K562 (cell line): ENCODE measurements around the gene SYNE2. TPM values are rescaled to one million over a fixed set of nuclear protein-coding genes. Genes with fewer than 3 reads are reported as not detected.

Experiments
- ATAC-seq: fragments of 200-7000 bp; cut with Tn5 transposase; 3 replicates; pipeline ENCODE4 v1.9.1; 2020; ENCODE audit warnings: moderate library complexity
- BruUV-seq: library from RNA; stranded (reverse); fragments of 400-500 nt; replicated peaks from 2 replicates; lab custom pipeline; 2021; lab: Mats Ljungman, UMichigan
- CTCF ChIA-PET: fragments of 300-600 bp; formaldehyde crosslinking; extraction: SDS; loops from one replicate; lab custom pipeline; 2021; ENCODE audit warnings: low intra/inter-chr PET ratio; lab: Yijun Ruan, JAX
- POLR2A ChIA-PET: fragments of 300-600, 350-650 bp; sonication (Branson Sonifier 250); formaldehyde crosslinking; extraction: SDS; loops from one replicate; lab custom pipeline; 2021; ENCODE audit warnings: antibody characterized with exemption, inconsistent platforms; lab: Yijun Ruan, JAX
- DNase-seq, 4 experiments: peaks; one replicate each; pipeline versions ENCODE4 v3.0.0 to v3.0.0-alpha.2; 2011 to 2018; ENCODE audit warnings: low spot score in 3 of 4, mixed read lengths in 3 of 4; ENCODE audit errors: extremely low read depth in 1 of 4
- FAIRE-seq: peaks from 2 replicates; lab custom pipeline; 2011; peaks lifted over from hg19 to GRCh38; lab: Jason Lieb, UNC
- H2AFZ ChIP-seq: 2 replicates; pipeline ENCODE4 v1.6.0; 2011; ENCODE audit warnings: low read depth, low read length, control low read depth, inconsistent platforms
- H3K27ac ChIP-seq: fragments of 200-600 bp; 3 replicates; pipeline ENCODE4 v1.8.0; 2011; ENCODE audit warnings: low read depth, mild to moderate bottlenecking, control low read depth, inconsistent platforms, low read length, moderate library complexity, mixed read lengths; ENCODE audit errors: extremely low read depth
- H3K27me3 ChIP-seq, 2 experiments: fragments of 300-600 bp in 1 of 2; 2 replicates in 1 of 2; 3 replicates in 1 of 2; pipeline versions ENCODE4 v1.6.0 to v1.8.0; 2011; ENCODE audit warnings: inconsistent platforms in 2 of 2, low read length in 2 of 2, mild to moderate bottlenecking in 1 of 2, mixed read lengths in 1 of 2, moderate library complexity in 1 of 2; ENCODE audit not compliant: control insufficient read depth in 2 of 2, insufficient read depth in 2 of 2
- H3K36me3 ChIP-seq: fragments of 300-600 bp; 3 replicates; pipeline ENCODE4 v1.8.0; 2011; ENCODE audit warnings: mild to moderate bottlenecking, low read length, inconsistent platforms; ENCODE audit not compliant: control insufficient read depth, insufficient read depth
- H3K4me1 ChIP-seq, 2 experiments: fragments of 200-600 bp in 1 of 2; replicated peaks in 1 of 2; 2 replicates in 1 of 2; 3 replicates in 1 of 2; pipeline versions ENCODE4 v1.5.1 to v1.8.0; 2011; ENCODE audit warnings: inconsistent platforms in 2 of 2, low read length in 2 of 2, mild to moderate bottlenecking in 1 of 2, mixed read lengths in 1 of 2, moderate library complexity in 1 of 2; ENCODE audit not compliant: control insufficient read depth in 2 of 2, insufficient read depth in 2 of 2
- H3K4me2 ChIP-seq: 2 replicates; pipeline ENCODE4 v1.6.1; 2011; ENCODE audit warnings: low read length, control low read depth, inconsistent platforms, mixed read lengths; ENCODE audit not compliant: insufficient read depth
- H3K4me3 ChIP-seq: fragments of 200-600 bp; sonication (generic), shearing (Covaris generic); 2 replicates; pipeline ENCODE4 v1.5.1; 2016; ENCODE audit warnings: control low read depth, inconsistent platforms
- H3K79me2 ChIP-seq: fragments of 200-600 bp; 3 replicates; pipeline ENCODE4 v1.8.0; 2011; ENCODE audit warnings: low read length, inconsistent platforms; ENCODE audit not compliant: control insufficient read depth, insufficient read depth
- H3K9ac ChIP-seq, 2 experiments: 2 replicates each; pipeline versions ENCODE4 v1.6.0 to v1.6.1; 2011; ENCODE audit warnings: low read depth in 2 of 2, low read length in 2 of 2, control low read depth in 1 of 2, inconsistent platforms in 1 of 2, mild to moderate bottlenecking in 1 of 2, mixed read lengths in 1 of 2; ENCODE audit not compliant: insufficient read depth in 1 of 2
- H3K9me1 ChIP-seq: one replicate; pipeline ENCODE4 v1.6.0; 2011; ENCODE audit warnings: inconsistent platforms, mild to moderate bottlenecking, low read length, moderate library complexity; ENCODE audit not compliant: control insufficient read depth, insufficient read depth
- H3K9me3 ChIP-seq: replicated peaks from 2 replicates; pipeline ENCODE4 v1.5.1; 2011; ENCODE audit warnings: low read depth, low read length, inconsistent platforms; ENCODE audit not compliant: control insufficient read depth, insufficient read depth
- H4K20me1 ChIP-seq: replicated peaks from 2 replicates; pipeline ENCODE4 v1.6.1; 2011; ENCODE audit warnings: low read length, inconsistent platforms, mixed read lengths; ENCODE audit not compliant: control insufficient read depth, insufficient read depth
- CTCF ChIP-seq, 3 experiments: IDR thresholded peaks in 2 of 3; conservative IDR thresholded peaks in 1 of 3; 2 replicates each; pipeline ENCODE4 v1.5.1; 2011 to 2012; ENCODE audit warnings: low read length in 3 of 3, mild to moderate bottlenecking in 3 of 3, control low read depth in 2 of 3, improper control_type of control experiment in 1 of 3, inconsistent platforms in 1 of 3, low read depth in 1 of 3, mixed read lengths in 1 of 3, moderate library complexity in 1 of 3; ENCODE audit not compliant: insufficient read depth in 2 of 3
- FOXJ2 ChIP-seq: fragments of 200-800 bp; sonication (Bioruptor generic); IDR thresholded peaks from 2 replicates; pipeline ENCODE4 v1.6.1; 2016; ENCODE audit warnings: missing genetic modification characterization, missing compliant biosample characterization
- NR3C1 ChIP-seq: sonication (generic); formaldehyde crosslinking; IDR thresholded peaks from 2 replicates; pipeline ENCODE4 v1.8.1; 2022; ENCODE audit warnings: missing genetic modification reagents
- WGBS: fragments of 100-300 bp; shearing (Covaris generic); methylation state at CpG from one replicate; pipeline ENCODE4 v1.1.6; 2016; ENCODE audit warnings: low coverage, mixed read lengths; ENCODE audit not compliant: insufficient coverage; ENCODE audit errors: missing lambda C conversion rate; 5-methylcytosine and 5-hydroxymethylcytosine counted together
- in situ Hi-C: fragments of 300-500 bp; cut with MboI; formaldehyde crosslinking; loops from 4 replicates; pipeline ENCODE4 v1.15.0; 2018; ENCODE audit warnings: inconsistent platforms, mixed read lengths
- intact Hi-C: fragments of 100-400 bp; cut with micrococcal nuclease; formaldehyde crosslinking; loops from 2 replicates; pipeline ENCODE4 v1.14.2; 2022
- polyA plus RNA-seq, 8 experiments: library from polyadenylated mRNA; depleted of rRNA in 4 of 8; stranded (reverse) in 5 of 8; unstranded in 3 of 8; fragments of >200 nt; fragmentation: Nextera tagmentation in 2 of 8; fragmentation: Illumina TruSeq in 1 of 8; extraction: Ambion mirVana in 2 of 8; extraction: Trizol in 1 of 8; gene quantifications; 2 replicates each; pipeline versions ENCODE4 v1.2.1 to v1.2.3, GENCODE V29; 2011 to 2014; ENCODE audit warnings: inconsistent platforms in 1 of 8, missing spikeins in 1 of 8
- total RNA-seq, 7 experiments: library from RNA; depleted of rRNA in 6 of 7; stranded (reverse); fragments of >200 nt in 6 of 7; fragmentation: Illumina TruSeq in 2 of 7; extraction: Trizol in 2 of 7; gene quantifications; 2 replicates each; pipeline versions ENCODE4 v1.2.1 to v1.2.3, GENCODE V29; 2011 to 2021; ENCODE audit warnings: low replicate concordance in 1 of 7

SYNE2 gene
- total and polyA plus RNA-seq, 9 of the 15 experiments (the other 6 are each of a cell fraction or from before 2014, with no cell fraction given) = 0.06 to 0.53 (median 0.11) TPM

- H3K27ac ChIP-seq = no peak overlapping the region
- in situ Hi-C loops = no loop called here
- CTCF ChIA-PET = no interaction called here
Measured at GRCh38 chr14:63878792-63879191, 26.0 kb downstream of the SYNE2 start.

More at GRCh38 chr14:63878792-63879191, 26.0 kb downstream of the SYNE2 start:
- no TSS peak for BruUV-seq
- 0% methylated on average over 1 of the region's 4 CpGs for WGBS
- intact Hi-C loops = no loop called here
- Histone ChIP-seq H3K4me2 (no peak overlapping the region), H3K4me1 (no peaks in the 10 kb centered on the region), H3K36me3 (no peaks in the 10 kb centered on the region), H2AFZ (no peak overlapping the region), H3K9me1 (no peaks in the 10 kb centered on the region), H3K9me3 (no peaks in the 10 kb centered on the region), H4K20me1 (no peaks in the 10 kb centered on the region), H3K27me3 (no peaks in the 10 kb centered on the region), H3K79me2 (no peaks in the 10 kb centered on the region), H3K9ac (no peak overlapping the region), H3K4me3 (no peak overlapping the region)
- TF ChIP-seq FOXJ2 = no peak
- TF ChIP-seq CTCF (IDR thresholded peaks at IDR 0.05 in 2 of 3, conservative IDR thresholded peaks at IDR 0.05 in 1 of 3; ENCODE audit: insufficient read depth in 2 of 3, low read depth in 1 of 3, low read length in 3 of 3) = no peak
- no peak for TF ChIP-seq NR3C1 (CRISPR knock-in tag)
- DNase-seq (no peak), FAIRE-seq (no peak), ATAC-seq (no peak)
- POLR2A ChIA-PET = interaction anchor here (0.7 kb wide), 1 partner anchor 182 kb away, joined by 3 read pairs; no protein-coding TSS in a partner anchor
